Stimulated activated CD4-positive, alpha-beta T cell treated with anti-CD3 and anti-CD28 coated beads, Interleukin-15, amount 100 ng/mL, for 48 hours (primary cell): ENCODE measurements around the gene SOX11.
"Not testable (repeated sequence)": the region's sequence is repeated elsewhere in the genome, so short reads cannot be mapped to it uniquely, and the experiment has no call there.

Source experiments
- DNase-seq, 2 donors: peaks; one replicate each; pipeline ENCODE4 v3.0.0-alpha.2; 2020; ENCODE audit warnings: low read depth in 2 of 2

SOX11 gene

DNA sequence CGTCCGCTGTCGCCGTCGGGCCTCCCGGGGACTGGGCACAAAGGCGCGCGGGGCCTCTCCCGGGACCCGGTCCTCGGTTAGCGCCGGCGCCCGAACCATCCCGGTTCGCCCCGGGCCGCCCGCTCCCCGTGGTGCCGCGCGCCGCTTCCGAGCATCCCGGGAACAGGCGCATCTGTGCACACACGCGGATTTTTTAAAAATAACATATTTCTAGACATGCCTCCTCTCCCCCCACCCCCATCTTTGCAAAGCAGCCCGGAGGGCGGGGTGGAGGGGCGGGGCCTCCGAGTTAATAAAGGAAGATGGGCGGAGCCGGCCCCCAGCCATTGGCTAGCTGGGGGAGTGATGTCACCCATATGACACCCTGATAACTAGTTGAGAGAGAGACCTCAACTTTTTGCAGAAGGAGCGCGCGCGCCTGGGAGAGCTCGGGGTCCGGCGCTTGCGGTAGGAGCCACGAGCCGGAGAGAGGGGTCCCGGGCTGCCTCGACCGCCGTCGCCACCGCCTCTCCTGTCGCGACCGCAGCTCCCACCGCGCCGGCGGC lies at the start of gene SOX11:
Gene SOX11 (plus strand): TSS at position 400 of the 545 bp plus-strand sequence. CDS start 338 bp downstream, outside the sequence.
- no peak for DNase-seq

DNA sequence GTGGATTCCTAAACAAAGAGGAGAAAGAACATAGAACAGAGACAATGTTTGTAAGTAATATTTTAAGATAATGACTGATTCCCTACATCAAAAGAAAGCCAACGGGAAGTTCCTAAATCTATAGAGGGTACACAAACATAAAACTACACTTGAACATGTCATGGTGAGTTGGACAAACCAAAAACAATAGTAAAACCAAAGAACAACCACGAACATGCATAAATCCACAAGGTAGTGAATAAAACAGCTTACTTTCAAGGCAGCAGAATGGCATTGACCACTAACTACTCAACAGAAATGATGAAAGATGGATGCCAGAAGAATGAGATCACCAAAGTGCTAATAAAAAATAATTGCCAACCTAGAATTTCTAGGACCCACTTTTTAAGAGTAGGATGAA lies 39.5 kb upstream of the SOX11 start:
- DNase-seq, result not testable (repeated sequence)

GRCh38 chr2:5653756-5654155 lies 38.4 kb upstream of the SOX11 start:
- not testable (repeated sequence) for DNase-seq

GRCh38 chr2:5657231-5657630 lies 35.0 kb upstream of the SOX11 start:
- no peak for DNase-seq

DNA sequence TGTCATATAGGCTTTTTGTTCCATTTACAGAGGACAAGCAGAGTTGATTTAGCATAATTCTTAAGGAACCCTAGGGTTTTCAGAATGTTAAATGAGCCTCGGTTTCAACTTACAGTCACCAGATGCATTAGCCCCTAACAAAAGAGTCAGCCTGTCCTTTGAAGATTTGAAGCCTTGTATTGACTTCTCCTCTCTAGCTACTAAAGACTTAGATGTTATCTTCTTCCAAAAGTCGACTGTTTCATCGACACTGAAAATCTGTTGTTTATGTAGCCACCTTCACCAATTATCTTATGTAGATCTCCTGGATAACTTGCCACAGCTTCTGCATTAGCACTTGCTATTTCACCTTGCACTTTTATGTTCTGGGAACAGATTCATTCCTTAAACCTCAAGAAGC lies 31.6 kb upstream of the SOX11 start:
- DNase-seq, result no peak

GRCh38 chr2:5661362-5661761 lies 30.8 kb upstream of the SOX11 start:
- DNase-seq, result no peak

DNA sequence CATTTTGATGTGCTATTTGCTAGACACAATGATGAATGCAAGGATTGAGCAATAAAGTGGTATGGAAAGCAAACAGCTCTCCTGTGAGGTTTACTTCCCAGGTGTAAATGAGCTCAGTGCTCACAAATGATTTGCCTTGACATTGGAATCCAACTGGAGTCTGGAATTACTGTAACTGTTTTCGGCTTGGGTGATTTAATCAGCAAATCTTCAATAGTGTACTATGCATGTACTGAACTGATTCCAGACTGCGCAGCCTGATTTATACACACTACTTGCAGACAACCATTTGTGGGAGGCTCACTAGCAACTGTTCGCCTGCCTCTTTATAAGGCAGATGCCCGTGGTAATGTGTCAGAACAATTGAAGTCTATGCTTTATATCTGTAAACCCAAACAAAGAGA lies 27.9 kb upstream of the SOX11 start:
- DNase-seq, result no peak

- no peak for DNase-seq
These were observed 27.1 kb upstream of the SOX11 start for GRCh38 chr2:5665066-5665465.

- no peak for DNase-seq
These were observed 25.4 kb upstream of the SOX11 start for GRCh38 chr2:5666798-5667197.

DNA sequence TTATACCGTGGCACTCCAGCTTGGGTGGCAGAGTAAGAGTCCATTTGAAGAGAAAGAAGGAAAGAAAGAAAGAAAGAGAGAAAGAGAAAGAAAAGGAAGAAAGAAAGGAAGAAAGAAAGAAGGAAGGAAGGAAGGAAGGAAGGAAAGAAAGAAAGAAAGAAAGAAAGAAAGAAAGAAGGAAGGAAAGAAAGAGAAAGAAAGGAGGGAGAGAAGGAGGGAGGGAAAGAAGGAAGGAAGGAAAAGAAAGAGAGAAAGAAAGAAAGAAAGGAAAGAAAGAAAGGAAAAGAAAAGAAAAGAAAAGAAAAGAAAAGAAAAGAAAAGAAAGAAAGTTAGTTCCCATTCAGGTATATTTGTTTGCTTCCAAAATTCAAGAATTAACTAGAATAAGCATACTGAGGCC lies 24.5 kb upstream of the SOX11 start:
- not testable (repeated sequence) for DNase-seq

- DNase-seq, result no peak
These were observed 23.4 kb upstream of the SOX11 start for GRCh38 chr2:5668682-5669250.

- DNase-seq, result no peak
These were observed 19.4 kb upstream of the SOX11 start for GRCh38 chr2:5672749-5673144.

DNA sequence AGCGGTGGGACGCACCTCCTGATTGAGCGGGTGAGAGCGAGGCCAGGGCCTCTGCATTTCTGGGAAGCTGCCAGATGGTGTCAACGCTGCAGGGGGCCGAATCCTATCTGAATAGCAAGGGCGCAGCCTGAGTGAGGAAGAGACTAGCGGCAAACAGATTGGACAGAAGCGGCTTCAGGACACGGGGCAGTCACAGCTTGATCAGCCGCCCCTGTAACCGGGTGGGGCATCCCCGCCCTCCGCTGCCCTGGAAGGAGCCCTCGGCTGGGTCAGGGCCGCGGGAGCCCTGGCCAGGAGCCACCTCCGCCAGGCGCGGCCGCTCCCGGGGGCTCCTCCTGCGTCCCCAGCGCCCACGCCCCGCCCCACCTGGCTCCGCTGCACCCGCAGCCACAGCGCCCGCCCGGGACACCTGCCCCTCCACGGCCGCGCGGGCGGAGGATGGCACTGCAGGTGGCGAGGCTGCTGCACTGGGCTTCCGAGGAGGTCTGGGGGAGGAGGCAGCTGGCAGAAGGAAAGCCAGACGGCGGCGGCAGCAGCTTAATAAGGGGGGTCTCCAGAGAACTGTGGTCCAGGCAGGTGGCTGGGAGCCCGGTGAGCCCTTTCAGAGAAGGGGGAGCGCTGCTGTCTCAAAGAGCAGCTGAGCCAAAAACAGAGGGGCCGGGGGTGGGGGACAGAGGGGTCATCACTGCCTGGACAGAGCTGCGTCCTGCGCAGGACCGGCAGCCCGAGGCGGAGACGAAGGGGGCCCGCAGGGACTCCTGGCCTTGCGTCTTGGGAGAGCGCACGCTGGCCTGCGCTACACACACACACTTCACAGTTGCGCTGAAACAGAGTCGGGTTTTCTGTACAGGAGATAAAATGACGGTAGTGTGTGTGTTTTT lies 18.8 kb upstream of the SOX11 start:
- DNase-seq, result no peak

GRCh38 chr2:5674026-5674340 lies 18.2 kb upstream of the SOX11 start:
- DNase-seq, result no peak

GRCh38 chr2:5677133-5677532 lies 15.1 kb upstream of the SOX11 start:
- no peak for DNase-seq

DNA sequence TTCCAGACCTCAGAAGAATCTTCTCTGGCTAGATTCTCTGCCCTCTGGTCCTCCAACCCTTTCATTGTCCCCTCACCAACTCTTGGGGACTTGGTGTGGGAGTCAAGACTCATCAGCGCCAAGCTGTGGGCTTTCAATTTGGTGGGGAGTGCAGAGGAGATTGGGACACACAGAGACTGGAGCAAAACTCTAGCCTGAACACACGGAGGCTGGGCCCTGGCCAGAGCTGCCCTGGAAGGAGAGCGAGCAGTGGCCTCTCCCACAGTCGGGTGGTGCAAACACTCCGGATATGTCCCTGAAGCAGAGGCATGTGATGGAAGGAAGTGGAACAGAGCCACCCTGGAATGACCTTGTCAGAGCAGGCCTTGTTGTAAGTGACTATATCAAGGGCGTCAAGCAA lies 8.7 kb upstream of the SOX11 start:
- DNase-seq, result no peak

DNA sequence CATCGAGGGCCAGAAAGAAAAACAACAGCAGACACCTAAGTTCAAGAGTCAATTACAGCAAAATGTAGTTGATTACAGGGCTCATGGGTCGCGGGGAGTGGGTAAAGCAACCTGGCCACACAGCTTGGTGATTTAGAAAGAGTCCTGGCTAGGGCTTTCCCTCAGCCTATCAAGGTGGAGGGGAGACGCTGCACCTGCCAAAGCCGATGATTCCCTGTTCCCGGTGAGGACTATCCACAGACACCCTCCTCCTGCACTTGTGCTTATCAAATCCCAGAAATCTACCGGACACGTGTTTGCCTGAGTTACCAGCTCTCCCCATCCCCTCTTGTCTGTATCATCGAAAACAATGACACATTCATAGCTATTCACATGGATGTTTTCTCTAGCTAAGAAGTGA lies 7.0 kb upstream of the SOX11 start:
- no peak for DNase-seq

GRCh38 chr2:5686068-5686467 lies 6.1 kb upstream of the SOX11 start:
- DNase-seq, result no peak

DNA sequence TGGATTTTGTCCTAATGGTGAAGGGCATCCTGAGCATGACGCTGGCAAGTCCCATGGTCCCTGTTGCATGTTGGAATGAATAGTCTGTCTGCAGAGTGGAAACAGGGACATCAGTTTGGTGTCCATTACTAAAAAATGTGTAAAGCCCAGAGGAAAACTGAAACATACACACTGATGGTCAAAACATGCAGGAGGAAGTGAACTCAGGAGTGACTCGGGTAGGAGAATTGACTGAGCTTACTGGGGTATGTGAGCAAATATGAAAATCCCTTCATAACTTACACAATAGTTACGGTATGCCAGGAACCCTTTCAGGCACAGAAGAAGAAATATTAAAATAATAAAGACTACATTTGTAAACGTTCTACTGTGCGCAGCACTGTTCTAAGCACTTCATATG lies 5.6 kb upstream of the SOX11 start:
- DNase-seq, result no peak

- DNase-seq, result no peak
These were observed 2.4 kb upstream of the SOX11 start for GRCh38 chr2:5689750-5690149.

DNA sequence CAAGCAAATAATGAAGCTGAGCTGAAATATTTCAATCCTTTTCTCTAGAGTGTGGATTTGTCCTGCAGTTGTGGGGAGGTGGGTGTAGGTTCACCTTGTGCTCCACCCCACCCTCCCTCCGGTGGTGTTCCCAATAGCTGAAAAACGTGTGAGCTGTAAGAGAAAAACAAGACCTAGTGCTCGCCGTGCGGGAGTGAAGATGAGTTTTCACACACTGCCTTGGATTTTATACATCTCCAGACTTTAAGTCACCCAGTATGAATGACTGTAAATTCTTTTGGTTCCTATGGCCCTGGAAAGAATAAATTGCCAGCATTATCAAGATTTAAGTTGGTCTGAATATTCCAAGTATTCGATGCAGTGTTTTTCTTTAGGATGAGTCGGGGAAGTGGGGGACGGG lies 1.9 kb upstream of the SOX11 start:
- no peak for DNase-seq

DNA sequence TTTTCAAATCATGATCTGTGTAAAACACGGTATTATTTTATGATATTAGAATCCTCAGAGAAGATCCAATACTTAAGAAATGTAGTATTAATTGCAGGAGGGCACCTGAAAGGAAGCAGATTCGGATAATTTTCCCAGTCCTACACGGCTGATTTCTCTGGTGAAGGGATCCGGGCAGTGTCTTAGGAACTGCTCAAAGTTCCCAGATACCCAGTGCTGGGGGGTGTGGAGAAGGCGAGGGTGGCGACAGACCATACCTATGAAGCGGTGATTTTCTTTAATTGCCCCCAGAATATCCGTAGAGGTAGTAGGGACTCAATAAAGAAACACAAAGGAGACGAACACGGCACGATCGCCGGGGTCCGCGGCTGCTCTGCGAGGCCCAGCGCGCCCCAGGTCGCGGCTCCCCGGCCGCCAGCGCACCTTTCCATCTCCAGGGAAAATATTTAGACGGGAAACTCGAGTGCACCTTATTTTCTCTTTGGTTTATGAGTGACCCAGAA lies 1.4 kb upstream of the SOX11 start:
- DNase-seq, result no peak
